Astrocyte (in vitro differentiated cells and primary cell): ENCODE data around the gene TBPL1. TPM values are rescaled to one million over a fixed set of nuclear protein-coding genes. Genes with fewer than 3 reads are reported as not detected.

ENCODE experiments used
- DNase-seq: peaks from one replicate; pipeline ENCODE4 v3.0.0-alpha.2; 2010; ENCODE audit warnings: low read depth
- FAIRE-seq: peaks from 2 replicates; lab custom pipeline; 2011; peaks lifted over from hg19 to GRCh38; lab: Jason Lieb, UNC
- H2AFZ ChIP-seq: 2 replicates; pipeline ENCODE4 v1.6.0; 2012; ENCODE audit warnings: low read depth, low read length, inconsistent platforms
- H3K27ac ChIP-seq: 2 replicates; pipeline ENCODE4 v1.5.1; 2011; ENCODE audit warnings: low read depth, low read length, inconsistent platforms
- H3K27me3 ChIP-seq: 2 replicates; pipeline ENCODE4 v1.6.0; 2011; ENCODE audit warnings: low read length, inconsistent platforms; ENCODE audit not compliant: insufficient read depth
- H3K36me3 ChIP-seq: 2 replicates; pipeline ENCODE4 v1.5.1; 2011; ENCODE audit warnings: low read length, inconsistent platforms; ENCODE audit not compliant: insufficient read depth
- H3K4me1 ChIP-seq: 2 replicates; pipeline ENCODE4 v1.5.1; 2011; ENCODE audit warnings: low read length, inconsistent platforms; ENCODE audit not compliant: insufficient read depth
- H3K4me2 ChIP-seq: 2 replicates; pipeline ENCODE4 v1.6.0; 2012; ENCODE audit warnings: low read length, inconsistent platforms
- H3K4me3 ChIP-seq: 2 replicates; pipeline ENCODE4 v1.5.1; 2011; ENCODE audit warnings: low read depth, mild to moderate bottlenecking, low read length, inconsistent platforms; ENCODE audit not compliant: insufficient read depth
- H3K79me2 ChIP-seq: 2 replicates; pipeline ENCODE4 v1.6.0; 2012; ENCODE audit warnings: mild to moderate bottlenecking, low read length, inconsistent platforms; ENCODE audit not compliant: insufficient read depth
- H3K9ac ChIP-seq: 2 replicates; pipeline ENCODE4 v1.6.0; 2012; ENCODE audit warnings: mild to moderate bottlenecking, low read length, inconsistent platforms
- H3K9me3 ChIP-seq: 2 replicates; pipeline ENCODE4 v1.5.1; 2012; ENCODE audit warnings: low read depth, mild to moderate bottlenecking, low read length, inconsistent platforms; ENCODE audit not compliant: insufficient read depth
- H4K20me1 ChIP-seq: 2 replicates; pipeline ENCODE4 v1.6.0; 2012; ENCODE audit warnings: low read length, inconsistent platforms; ENCODE audit not compliant: insufficient read depth
- H3K27ac Mint-ChIP-seq: one replicate; pipeline ENCODE4 v1.8.0; 2021; ENCODE audit warnings: mild to moderate bottlenecking, mixed read lengths; ENCODE audit not compliant: unreplicated experiment
- H3K27me3 Mint-ChIP-seq: one replicate; pipeline ENCODE4 v1.8.0; 2021; ENCODE audit warnings: low read depth, mixed read lengths; ENCODE audit not compliant: unreplicated experiment
- H3K36me3 Mint-ChIP-seq: one replicate; pipeline ENCODE4 v1.8.0; 2021; ENCODE audit warnings: low read depth, mixed read lengths; ENCODE audit not compliant: unreplicated experiment
- H3K4me1 Mint-ChIP-seq: one replicate; pipeline ENCODE4 v1.8.0; 2021; ENCODE audit warnings: low read depth, mixed read lengths; ENCODE audit not compliant: unreplicated experiment
- H3K4me3 Mint-ChIP-seq: one replicate; pipeline ENCODE4 v1.8.0; 2021; ENCODE audit warnings: mild to moderate bottlenecking, moderate library complexity, mixed read lengths; ENCODE audit not compliant: unreplicated experiment
- H3K9me3 Mint-ChIP-seq: one replicate; pipeline ENCODE4 v1.8.0; 2021; ENCODE audit warnings: mild to moderate bottlenecking, mixed read lengths; ENCODE audit not compliant: unreplicated experiment
- EZH2 ChIP-seq: IDR thresholded peaks from 2 replicates; pipeline ENCODE4 v1.6.1; 2012; ENCODE audit warnings: mild to moderate bottlenecking, low read length, inconsistent platforms; ENCODE audit not compliant: insufficient read depth
- total RNA-seq: library from RNA; stranded (reverse); gene quantifications from 2 replicates; pipeline ENCODE4 v1.2.1, GENCODE V29; 2021
- TF ChIP-seq, protein P1 (sequence below): IDR thresholded peaks from 2 replicates; pipeline ENCODE4 v1.5.1; 2011; ENCODE audit warnings: low read depth, mild to moderate bottlenecking, inconsistent platforms, low read length, moderate library complexity; ENCODE audit not compliant: insufficient read depth

The TBPL1 gene
- total RNA-seq, 1 donor from 2014 or later: 54.0 TPM

DNA sequence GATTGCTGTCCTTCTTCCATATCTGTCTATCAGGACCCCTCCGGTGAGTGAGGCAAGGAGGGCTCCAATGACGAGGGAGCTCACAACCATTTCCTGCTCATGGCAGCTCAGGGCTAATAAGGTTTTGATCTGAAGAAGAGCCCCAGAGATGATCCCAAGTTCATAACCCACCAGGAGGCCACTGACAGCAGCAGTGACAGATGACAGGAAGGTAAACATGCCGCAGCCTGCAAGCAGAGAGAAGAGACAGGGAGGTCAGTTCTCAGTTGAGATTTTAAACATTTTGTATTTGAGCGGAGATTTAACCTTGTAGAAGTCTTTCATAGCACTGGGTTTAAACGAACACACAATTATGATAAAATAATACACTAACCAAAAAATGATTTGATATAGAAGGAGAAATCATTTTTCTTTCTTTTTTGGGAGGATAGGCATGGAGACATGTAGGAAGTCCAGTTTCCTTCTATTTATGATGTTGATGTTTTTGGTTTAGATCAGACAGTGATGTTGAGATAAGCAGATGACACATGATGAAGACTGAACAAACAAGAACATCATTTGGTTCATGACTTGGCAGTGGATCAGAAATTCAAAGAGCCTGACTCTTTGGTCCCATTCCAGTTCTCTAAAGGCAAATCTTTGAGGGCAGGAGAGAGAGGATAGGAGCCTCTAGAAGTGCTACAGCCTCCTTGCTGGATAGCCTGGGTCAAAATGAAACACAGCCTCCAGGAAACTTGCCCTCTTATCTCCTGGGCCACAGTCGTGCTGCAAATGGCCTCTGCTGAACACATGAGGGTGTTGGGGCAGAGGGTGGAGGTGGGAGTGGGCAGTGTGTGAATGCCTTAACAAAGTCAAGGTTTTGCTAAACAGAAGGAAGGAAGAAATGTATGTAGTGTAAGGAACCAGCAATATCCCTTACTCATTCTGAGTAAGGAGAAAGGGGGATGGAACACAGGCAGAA lies 76.8 kb downstream of the TBPL1 start:
- TF ChIP-seq, protein P1, sequence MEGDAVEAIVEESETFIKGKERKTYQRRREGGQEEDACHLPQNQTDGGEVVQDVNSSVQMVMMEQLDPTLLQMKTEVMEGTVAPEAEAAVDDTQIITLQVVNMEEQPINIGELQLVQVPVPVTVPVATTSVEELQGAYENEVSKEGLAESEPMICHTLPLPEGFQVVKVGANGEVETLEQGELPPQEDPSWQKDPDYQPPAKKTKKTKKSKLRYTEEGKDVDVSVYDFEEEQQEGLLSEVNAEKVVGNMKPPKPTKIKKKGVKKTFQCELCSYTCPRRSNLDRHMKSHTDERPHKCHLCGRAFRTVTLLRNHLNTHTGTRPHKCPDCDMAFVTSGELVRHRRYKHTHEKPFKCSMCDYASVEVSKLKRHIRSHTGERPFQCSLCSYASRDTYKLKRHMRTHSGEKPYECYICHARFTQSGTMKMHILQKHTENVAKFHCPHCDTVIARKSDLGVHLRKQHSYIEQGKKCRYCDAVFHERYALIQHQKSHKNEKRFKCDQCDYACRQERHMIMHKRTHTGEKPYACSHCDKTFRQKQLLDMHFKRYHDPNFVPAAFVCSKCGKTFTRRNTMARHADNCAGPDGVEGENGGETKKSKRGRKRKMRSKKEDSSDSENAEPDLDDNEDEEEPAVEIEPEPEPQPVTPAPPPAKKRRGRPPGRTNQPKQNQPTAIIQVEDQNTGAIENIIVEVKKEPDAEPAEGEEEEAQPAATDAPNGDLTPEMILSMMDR: no peak
- TF ChIP-seq EZH2: no peak
- Mint-ChIP-seq H3K36me3 (peaks cover 5% of the 10 kb centered on the region), H3K4me3 (no peak overlapping the region), H3K9me3 (no peaks in the 10 kb centered on the region), H3K27me3 (no peaks in the 10 kb centered on the region), H3K27ac (peak overlapping the region; percentile 82), H3K4me1 (peaks cover 29% of the 10 kb centered on the region)
- no peak overlapping the region for H3K9ac ChIP-seq
- H3K36me3 ChIP-seq: no peaks in the 10 kb centered on the region
- no peaks in the 10 kb centered on the region for H4K20me1 ChIP-seq
- no peak overlapping the region for H3K4me3 ChIP-seq
- no peaks in the 10 kb centered on the region for H3K27me3 ChIP-seq
- H3K9me3 ChIP-seq: no peaks in the 10 kb centered on the region
- H2AFZ ChIP-seq: no peak overlapping the region
- FAIRE-seq (no peak), DNase-seq (no peak)
- peaks cover 21% of the 10 kb centered on the region for H3K4me1 ChIP-seq
- no peak overlapping the region for H3K27ac ChIP-seq
- no peaks in the 10 kb centered on the region for H3K79me2 ChIP-seq
- H3K4me2 ChIP-seq: no peak overlapping the region

DNA sequence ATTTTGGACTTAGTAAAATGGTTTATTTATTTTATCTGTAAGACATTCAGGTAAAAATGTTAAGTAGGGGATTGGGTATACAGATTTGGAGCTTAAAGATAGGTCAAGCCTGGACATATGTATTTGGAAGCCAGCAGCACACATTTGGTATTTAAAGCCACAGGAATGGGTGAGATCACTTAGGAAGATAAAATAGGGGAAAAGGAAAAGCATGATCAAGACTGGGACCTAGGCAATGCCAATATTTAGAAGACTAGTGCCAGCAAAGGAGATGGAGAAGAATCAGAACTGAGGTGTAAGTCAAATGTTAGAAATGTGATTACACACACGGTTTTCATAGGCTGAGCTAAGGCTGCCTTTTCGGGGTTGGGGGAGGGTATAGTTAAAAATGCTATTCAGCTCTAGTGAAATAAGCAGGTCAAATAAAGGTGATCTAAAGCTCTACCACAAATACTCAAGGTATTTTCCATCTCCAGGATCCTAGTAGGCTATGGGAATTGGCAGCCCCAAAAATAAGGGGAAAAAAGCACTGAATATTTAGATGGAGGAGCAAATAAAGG lies 78.8 kb downstream of the TBPL1 start:
- FAIRE-seq: no peak
- Mint-ChIP-seq H3K9me3 (no peaks in the 10 kb centered on the region), H3K27me3 (no peaks in the 10 kb centered on the region), H3K36me3 (peaks cover 2% of the 10 kb centered on the region), H3K4me1 (peaks cover 39% of the 10 kb centered on the region), H3K4me3 (no peak overlapping the region), H3K27ac (peak overlapping the region; percentile 44)
- Histone ChIP-seq H3K4me2 (peak overlapping the region; percentile 50), H3K9me3 (no peaks in the 10 kb centered on the region), H2AFZ (no peak overlapping the region), H3K36me3 (no peaks in the 10 kb centered on the region), H3K9ac (no peak overlapping the region), H3K27me3 (no peaks in the 10 kb centered on the region), H4K20me1 (no peaks in the 10 kb centered on the region), H3K27ac (peak overlapping the region; percentile 19), H3K4me1 (peaks cover 31% of the 10 kb centered on the region), H3K4me3 (no peak overlapping the region), H3K79me2 (no peaks in the 10 kb centered on the region)
- peak; percentile 86 for DNase-seq
- TF ChIP-seq, protein P1: no peak
- TF ChIP-seq EZH2: no peak
